Prostate gland (tissue), 2 donors: ENCODE measurements around the gene C9. TPM values are rescaled to one million over a fixed set of nuclear protein-coding genes. Genes with fewer than 3 reads are reported as not detected.

Source experiments
- DNase-seq: peaks from one replicate; pipeline ENCODE4 v3.0.0-alpha.2; 2019; ENCODE audit warnings: low spot score
- H3K27ac ChIP-seq, 2 donors: fragments of 200-600 bp; sonication (generic); 2 replicates each; pipeline ENCODE4 v1.5.1; 2017 to 2019
- H3K27me3 ChIP-seq: fragments of 200-600 bp; sonication (generic); replicated peaks from 2 replicates; pipeline ENCODE4 v1.5.1; 2019; ENCODE audit not compliant: insufficient read depth
- H3K36me3 ChIP-seq, 2 donors: fragments of 200-600 bp; sonication (generic); 1 replicate in 1 of 2; 2 replicates in 1 of 2; pipeline versions ENCODE4 v1.5.1 to v1.8.1; 2017 to 2019
- H3K4me1 ChIP-seq: fragments of 200-600 bp; sonication (generic); replicated peaks from 2 replicates; pipeline ENCODE4 v1.5.1; 2019
- H3K4me3 ChIP-seq, 2 donors: fragments of 200-600 bp; sonication (generic); 2 replicates each; pipeline ENCODE4 v1.5.1; 2017 to 2019
- H3K9me3 ChIP-seq: fragments of 200-600 bp; sonication (generic); 2 replicates; pipeline ENCODE4 v1.5.1; 2017
- CTCF ChIP-seq, 4 experiments: fragments of 200-600 bp in 2 of 4; fragments of 450-650 bp in 2 of 4; sonication (generic) in 2 of 4; IDR thresholded peaks; 1 replicate in 3 of 4; 2 replicates in 1 of 4; pipeline ENCODE4 v1.5.1; 2016 to 2019; ENCODE audit warnings: antibody characterized with exemption in 4 of 4, mild to moderate bottlenecking in 2 of 4, moderate library complexity in 2 of 4
- POLR2A ChIP-seq: fragments of 450-650 bp; IDR thresholded peaks from one replicate; pipeline ENCODE4 v1.6.1; 2016; ENCODE audit warnings: antibody characterized with exemption, mild to moderate bottlenecking
- POLR2AphosphoS5 ChIP-seq: sonication (generic); formaldehyde crosslinking; IDR thresholded peaks from one replicate; pipeline ENCODE4 v1.6.1; 2017; ENCODE audit warnings: antibody characterized with exemption
- WGBS: methylation state at CpG from one replicate; pipeline ENCODE4 v1.1.5; 2018; 5-methylcytosine and 5-hydroxymethylcytosine counted together
- intact Hi-C: fragments of 100-400 bp; cut with DNase I; formaldehyde crosslinking; loops from one replicate; pipeline ENCODE4 v1.14.2; 2022
- total RNA-seq, 2 donors: library from RNA; depleted of rRNA; stranded (reverse); fragments of >200 nt; gene quantifications; one replicate each; pipeline ENCODE4 v1.1.0, GENCODE V29; 2016

C9 gene
- total RNA-seq, 2 donors from 2014 or later, result not detected

GRCh38 chr5:39399135-39400036 lies 35.1 kb upstream of the C9 start:
- H3K4me1 ChIP-seq, result no peaks in the 10 kb centered on the region
- H3K9me3 ChIP-seq, result no peaks in the 10 kb centered on the region
- WGBS, result 72% methylated on average over 1 of the region's 1 CpG
- TF ChIP-seq POLR2A, result no peak
- TF ChIP-seq POLR2AphosphoS5, result peak; percentile 36
- no peak for TF ChIP-seq CTCF (IDR thresholded peaks at IDR 0.05)
- DNase-seq, result no peak
- peak overlapping the region; percentile 26 to 58 for H3K27ac ChIP-seq
- H3K4me3 ChIP-seq, result no peak overlapping the region
- intact Hi-C loops, result no loop called here
- no peaks in the 10 kb centered on the region for H3K27me3 ChIP-seq
- no peaks in the 10 kb centered on the region for H3K36me3 ChIP-seq

GRCh38 chr5:39396843-39397242 lies 32.5 kb upstream of the C9 start:
- WGBS, result 56% methylated on average over 3 of the region's 3 CpGs
- Histone ChIP-seq H3K9me3 (no peaks in the 10 kb centered on the region), H3K36me3 (no peaks in the 10 kb centered on the region), H3K27ac (no peak overlapping the region), H3K4me1 (no peaks in the 10 kb centered on the region), H3K4me3 (no peak overlapping the region), H3K27me3 (no peaks in the 10 kb centered on the region)
- DNase-seq, result no peak
- TF ChIP-seq POLR2A (no peak), POLR2AphosphoS5 (no peak), CTCF (IDR thresholded peaks at IDR 0.05) (no peak)
- intact Hi-C loops, result no loop called here

DNA sequence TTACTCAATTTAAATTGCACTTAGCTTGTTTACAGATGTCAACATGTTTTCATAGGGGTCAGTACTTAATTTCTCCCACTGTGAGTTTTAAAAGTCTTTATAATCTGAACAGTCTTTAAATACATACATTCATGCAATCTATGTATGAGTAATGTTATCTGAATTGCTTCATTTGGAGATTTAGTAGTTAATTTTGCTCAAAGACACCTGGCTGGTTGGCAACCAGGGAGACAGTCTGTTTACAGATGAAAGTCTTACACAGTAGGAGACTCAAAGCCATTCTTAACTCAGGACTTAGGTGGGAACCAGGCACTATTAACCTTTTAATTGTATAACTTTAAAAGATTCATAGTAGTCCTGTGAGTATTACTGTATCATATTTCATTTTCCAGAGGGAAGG lies 31.2 kb upstream of the C9 start:
- intact Hi-C loops, result no loop called here
- Histone ChIP-seq H3K36me3 (no peaks in the 10 kb centered on the region), H3K4me3 (no peak overlapping the region), H3K4me1 (no peaks in the 10 kb centered on the region), H3K27me3 (no peaks in the 10 kb centered on the region), H3K9me3 (no peaks in the 10 kb centered on the region), H3K27ac (no peak overlapping the region)
- no peak for TF ChIP-seq CTCF (IDR thresholded peaks at IDR 0.05)
- no peak for TF ChIP-seq POLR2A
- TF ChIP-seq POLR2AphosphoS5, result no peak
- DNase-seq, result no peak

DNA sequence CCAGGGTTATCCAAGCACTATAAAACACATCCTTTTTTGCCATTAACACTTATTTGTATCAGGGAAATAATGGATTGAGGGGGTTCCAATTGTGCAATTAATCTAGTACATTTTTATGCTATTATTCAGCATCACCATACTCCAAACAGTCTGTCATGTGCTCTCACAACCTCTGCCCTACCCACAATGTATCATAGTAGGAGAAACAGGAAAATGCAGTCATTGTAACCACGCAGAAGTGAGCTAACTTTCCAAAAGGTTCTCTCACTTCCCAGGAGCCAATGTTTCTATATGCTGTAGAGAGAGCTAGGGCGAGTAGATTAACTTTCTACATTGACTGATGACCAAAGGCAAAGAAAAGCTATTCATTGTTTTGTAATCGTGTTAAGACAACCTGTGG lies 30.7 kb upstream of the C9 start:
- H3K4me1 ChIP-seq, result no peaks in the 10 kb centered on the region
- no peaks in the 10 kb centered on the region for H3K36me3 ChIP-seq
- no peak overlapping the region for H3K4me3 ChIP-seq
- intact Hi-C loops, result no loop called here
- TF ChIP-seq CTCF (IDR thresholded peaks at IDR 0.05) (no peak), POLR2A (no peak), POLR2AphosphoS5 (no peak)
- no peaks in the 10 kb centered on the region for H3K27me3 ChIP-seq
- DNase-seq, result no peak
- H3K9me3 ChIP-seq, result no peaks in the 10 kb centered on the region
- WGBS, result 54% methylated on average over 3 of the region's 3 CpGs
- no peak overlapping the region for H3K27ac ChIP-seq

DNA sequence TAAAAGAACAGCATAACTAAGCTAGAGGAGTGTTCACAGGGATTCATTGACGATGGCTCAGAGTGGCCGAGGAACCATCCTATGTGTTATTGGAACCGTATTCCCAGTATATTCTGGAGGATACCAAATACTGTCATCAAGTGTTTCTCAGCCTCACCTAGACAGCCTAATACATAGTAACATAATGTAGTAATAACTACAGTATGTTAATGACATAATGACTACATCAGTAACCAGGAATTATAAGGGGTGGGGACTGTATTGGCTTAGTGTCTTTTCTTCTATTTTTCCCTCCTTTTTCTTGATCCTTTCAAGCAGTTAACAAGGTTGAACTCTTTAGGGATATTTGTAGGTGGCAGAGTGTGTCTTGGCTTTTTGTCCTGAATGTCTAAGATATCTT lies 26.6 kb upstream of the C9 start:
- Histone ChIP-seq H3K4me1 (no peaks in the 10 kb centered on the region), H3K9me3 (no peaks in the 10 kb centered on the region), H3K27me3 (no peaks in the 10 kb centered on the region), H3K27ac (no peak overlapping the region), H3K4me3 (no peak overlapping the region), H3K36me3 (no peaks in the 10 kb centered on the region)
- intact Hi-C loops, result no loop called here
- DNase-seq, result no peak
- WGBS, result 98% methylated on average over 3 of the region's 3 CpGs
- no peak for TF ChIP-seq CTCF (IDR thresholded peaks at IDR 0.05)
